H1 (cell line): ENCODE results near the gene ERICH2. TPM values are rescaled to one million over a fixed set of nuclear protein-coding genes. Genes with fewer than 3 reads are reported as not detected.

Source experiments
- CTCF ChIA-PET: fragments of 300-600 bp; sonication (Branson Sonifier 250); formaldehyde crosslinking; loops from one replicate; lab custom pipeline; 2021; ENCODE audit not compliant: partially characterized antibody; lab: Charles Lee
- POLR2A ChIA-PET: fragments of 300-600 bp; sonication (Branson Sonifier 250); formaldehyde crosslinking; loops from one replicate; lab custom pipeline; 2021; ENCODE audit warnings: inconsistent platforms; ENCODE audit not compliant: partially characterized antibody; lab: Charles Lee
- DNase-seq, 2 experiments: peaks; one replicate each; pipeline versions ENCODE4 v3.0.0 to v3.0.0-alpha.2; 2010 to 2022; ENCODE audit warnings: low spot score in 2 of 2, low read depth in 1 of 2, mixed read lengths in 1 of 2
- FAIRE-seq: peaks from 2 replicates; lab custom pipeline; 2011; peaks lifted over from hg19 to GRCh38; lab: Jason Lieb, UNC
- H2AFZ ChIP-seq: 2 replicates; pipeline ENCODE4 v1.8.1; 2012; ENCODE audit warnings: low read length, inconsistent platforms
- H2AK5ac ChIP-seq: 2 replicates; pipeline ENCODE4 v1.6.1; 2013; ENCODE audit warnings: low read depth, low read length
- H2BK120ac ChIP-seq: replicated peaks from 2 replicates; pipeline ENCODE3; 2013; ENCODE audit warnings: low read depth, low read length, inconsistent platforms
- H2BK12ac ChIP-seq: 2 replicates; pipeline ENCODE4 v1.6.1; 2013; ENCODE audit warnings: low read depth, low read length
- H2BK15ac ChIP-seq: 2 replicates; pipeline ENCODE4 v1.6.1; 2013; ENCODE audit warnings: low read length
- H2BK20ac ChIP-seq: 2 replicates; pipeline ENCODE4 v1.6.1; 2013; ENCODE audit warnings: low read length
- H2BK5ac ChIP-seq: 2 replicates; pipeline ENCODE4 v1.6.1; 2013; ENCODE audit warnings: low read depth, low read length
- H3K14ac ChIP-seq: 2 replicates; pipeline ENCODE4 v1.6.1; 2013; ENCODE audit warnings: inconsistent platforms; ENCODE audit not compliant: insufficient read length
- H3K18ac ChIP-seq: 2 replicates; pipeline ENCODE4 v1.6.1; 2013; ENCODE audit warnings: low read length; ENCODE audit errors: extremely low read depth
- H3K23ac ChIP-seq: 2 replicates; pipeline ENCODE4 v1.6.1; 2013; ENCODE audit warnings: inconsistent platforms; ENCODE audit not compliant: insufficient read length
- H3K23me2 ChIP-seq: 2 replicates; pipeline ENCODE4 v1.6.1; 2013; ENCODE audit warnings: low read depth, low read length
- H3K27ac ChIP-seq: 2 replicates; pipeline ENCODE4 v1.6.1; 2011; ENCODE audit warnings: low read depth, low read length, inconsistent platforms
- H3K27me3 ChIP-seq, 4 experiments: replicated peaks in 1 of 4; 1 replicate in 1 of 4; 2 replicates in 3 of 4; pipeline versions ENCODE4 v1.6.1 to v1.8.1; 2011 to 2013; ENCODE audit warnings: low read length in 3 of 4, mild to moderate bottlenecking in 3 of 4, inconsistent platforms in 2 of 4, mixed read lengths in 2 of 4, moderate library complexity in 1 of 4; ENCODE audit not compliant: control insufficient read depth in 3 of 4, insufficient read depth in 3 of 4; ENCODE audit errors: extremely low read depth in 1 of 4
- H3K36me3 ChIP-seq, 4 experiments: 2 replicates each; pipeline versions ENCODE4 v1.6.1 to v1.8.1; 2011 to 2013; ENCODE audit warnings: mild to moderate bottlenecking in 4 of 4, low read length in 3 of 4, moderate library complexity in 2 of 4, control low read depth in 1 of 4, inconsistent platforms in 1 of 4; ENCODE audit not compliant: insufficient read depth in 4 of 4, control insufficient read depth in 2 of 4
- H3K4ac ChIP-seq: replicated peaks from 2 replicates; pipeline ENCODE3; 2013; ENCODE audit warnings: low read length, low read depth, mixed read lengths, inconsistent platforms; ENCODE audit not compliant: insufficient read length
- H3K4me1 ChIP-seq, 4 experiments: replicated peaks in 1 of 4; 1 replicate in 1 of 4; 2 replicates in 3 of 4; pipeline versions ENCODE4 v1.6.1 to v1.8.1; 2011 to 2013; ENCODE audit warnings: low read length in 3 of 4, inconsistent platforms in 2 of 4, mixed read lengths in 1 of 4; ENCODE audit not compliant: insufficient read depth in 4 of 4, control insufficient read depth in 3 of 4
- H3K4me2 ChIP-seq, 2 experiments: 2 replicates each; pipeline versions ENCODE4 v1.6.1 to v1.8.1; 2011 to 2013; ENCODE audit warnings: low read depth in 2 of 2, low read length in 2 of 2, control low read depth in 1 of 2, inconsistent platforms in 1 of 2, mild to moderate bottlenecking in 1 of 2; ENCODE audit not compliant: insufficient read depth in 1 of 2
- H3K4me3 ChIP-seq, 4 experiments: fragments of 200-600, 300-600 bp in 1 of 4; sonication (generic), shearing (Covaris generic), sonication (Bioruptor Twin) in 1 of 4; 2 replicates each; pipeline versions ENCODE4 v1.5.1 to v1.8.1; 2011 to 2016; ENCODE audit warnings: low read length in 4 of 4, low read depth in 3 of 4, control low read depth in 2 of 4, inconsistent platforms in 2 of 4, mild to moderate bottlenecking in 2 of 4, mixed read lengths in 1 of 4, moderate library complexity in 1 of 4; ENCODE audit not compliant: insufficient read depth in 2 of 4; ENCODE audit errors: extremely low read depth in 1 of 4
- H3K56ac ChIP-seq: replicated peaks from 2 replicates; pipeline ENCODE3; 2013; ENCODE audit warnings: low read depth, mild to moderate bottlenecking, mixed read lengths, low read length, inconsistent platforms; ENCODE audit not compliant: insufficient read length
- H3K79me1 ChIP-seq: 2 replicates; pipeline ENCODE4 v1.6.1; 2013; ENCODE audit warnings: low read depth, low read length, control low read depth
- H3K79me2 ChIP-seq, 2 experiments: 2 replicates each; pipeline versions ENCODE4 v1.6.1 to v1.8.1; 2012 to 2013; ENCODE audit warnings: low read length in 2 of 2, mild to moderate bottlenecking in 2 of 2, inconsistent platforms in 1 of 2; ENCODE audit not compliant: insufficient read depth in 2 of 2, control insufficient read depth in 1 of 2
- H3K9ac ChIP-seq, 4 experiments: replicated peaks in 1 of 4; 1 replicate in 1 of 4; 2 replicates in 3 of 4; pipeline versions ENCODE4 v1.6.1 to v1.8.1; 2011 to 2013; ENCODE audit warnings: low read depth in 3 of 4, low read length in 3 of 4, control low read depth in 2 of 4, mild to moderate bottlenecking in 2 of 4, moderate library complexity in 2 of 4, inconsistent platforms in 1 of 4; ENCODE audit errors: extremely low read depth in 1 of 4
- H3K9me3 ChIP-seq, 2 experiments: 2 replicates each; pipeline versions ENCODE4 v1.6.1 to v1.8.1; 2012 to 2013; ENCODE audit warnings: mild to moderate bottlenecking in 2 of 2, moderate library complexity in 2 of 2, control low read depth in 1 of 2, inconsistent platforms in 1 of 2, low read depth in 1 of 2, low read length in 1 of 2, mixed read lengths in 1 of 2; ENCODE audit not compliant: insufficient read depth in 2 of 2
- H4K20me1 ChIP-seq, 2 experiments: replicated peaks in 1 of 2; 2 replicates each; pipeline versions ENCODE3 to v1.8.1; 2011 to 2013; ENCODE audit warnings: inconsistent platforms in 2 of 2, low read length in 2 of 2, mild to moderate bottlenecking in 1 of 2; ENCODE audit not compliant: insufficient read depth in 2 of 2, control insufficient read depth in 1 of 2
- H4K5ac ChIP-seq: 2 replicates; pipeline ENCODE4 v1.6.1; 2013; ENCODE audit warnings: low read length, low read depth, mixed read lengths, inconsistent platforms; ENCODE audit not compliant: insufficient read length
- H4K8ac ChIP-seq: 2 replicates; pipeline ENCODE4 v1.8.0; 2013; ENCODE audit warnings: mild to moderate bottlenecking, moderate library complexity, low read length, inconsistent platforms; ENCODE audit not compliant: insufficient read depth; ENCODE audit errors: extremely low read depth
- H4K91ac ChIP-seq: replicated peaks from 2 replicates; pipeline ENCODE3; 2013; ENCODE audit warnings: low read length, mixed read lengths, inconsistent platforms; ENCODE audit not compliant: insufficient read length
- BACH1 ChIP-seq: IDR thresholded peaks from 2 replicates; pipeline ENCODE4 v1.6.1; 2012; ENCODE audit warnings: low read length, improper control_type of control experiment
- BRCA1 ChIP-seq: IDR thresholded peaks from 2 replicates; pipeline ENCODE4 v1.6.1; 2012; ENCODE audit warnings: low read depth, low read length, improper control_type of control experiment
- CBX5 ChIP-seq: fragments of 300-800, 300-1000 bp; sonication (generic); IDR thresholded peaks from 2 replicates; pipeline ENCODE4 v1.7.1; 2016; ENCODE audit warnings: antibody characterized with exemption, low read length, low read depth
- EZH2 ChIP-seq: fragments of 200-600 bp; sonication (generic); IDR thresholded peaks from 2 replicates; pipeline ENCODE4 v1.7.1; 2012; ENCODE audit warnings: low read depth, mild to moderate bottlenecking, moderate library complexity, low read length, inconsistent platforms; ENCODE audit not compliant: severe bottlenecking
- JUN ChIP-seq: IDR thresholded peaks from 2 replicates; pipeline ENCODE4 v1.6.1; 2011; ENCODE audit warnings: low read depth, mild to moderate bottlenecking, improper control_type of control experiment, low read length
- KDM5A ChIP-seq: fragments of 200-600 bp; IDR thresholded peaks from 2 replicates; pipeline ENCODE4 v1.7.1; 2012; ENCODE audit warnings: mild to moderate bottlenecking, low read length, inconsistent platforms, mixed read lengths
- NANOG ChIP-seq: IDR thresholded peaks from 2 replicates; pipeline ENCODE4 v1.6.1; 2011; ENCODE audit warnings: low read length, low read depth, mild to moderate bottlenecking, inconsistent platforms; ENCODE audit not compliant: insufficient read depth, poor library complexity, severe bottlenecking
- TAF7 ChIP-seq: optimal IDR thresholded peaks from 2 replicates; pipeline ENCODE3; 2011; ENCODE audit warnings: low read depth, mild to moderate bottlenecking, inconsistent platforms, low read length, moderate library complexity, borderline replicate concordance
- WGBS, 2 experiments: shearing (Covaris generic) in 1 of 2; methylation state at CpG; one replicate each; pipeline versions ENCODE4 v1.1.6 to v1.1.7; 2013 to 2015; ENCODE audit warnings: low lambda C conversion rate in 2 of 2, mixed read lengths in 2 of 2, inconsistent platforms in 1 of 2, low coverage in 1 of 2, missing lambda C conversion rate in 1 of 2; ENCODE audit not compliant: insufficient replicate concordance in 2 of 2, insufficient coverage in 1 of 2, insufficient read length in 1 of 2; ENCODE audit errors: extremely low coverage in 1 of 2, missing lambda C conversion rate in 1 of 2; 5-methylcytosine and 5-hydroxymethylcytosine counted together
- polyA plus RNA-seq, 7 experiments: library from polyadenylated mRNA; depleted of rRNA in 3 of 7; stranded (reverse) in 5 of 7; unstranded in 2 of 7; fragments of >200 nt in 5 of 7; fragments of 200-250 nt in 2 of 7; gene quantifications; 1 replicate in 5 of 7; 2 replicates in 1 of 7; 4 replicates in 1 of 7; pipeline versions ENCODE4 v1.2.1 to v1.2.3, GENCODE V29; 2011 to 2013; ENCODE audit warnings: missing spikeins in 2 of 7, mixed read lengths in 2 of 7
- total RNA-seq: library from RNA; stranded (reverse); fragmentation: NEBNext Ultra II Directional; extraction: Animal tissue kit (Norgen Biotek cat#: 25700); gene quantifications from 2 replicates; pipeline ENCODE4 v1.2.1, GENCODE V29; 2021

The ERICH2 gene
- total and polyA plus RNA-seq, 2 of the 8 experiments (the other 6 are each of a cell fraction or from before 2014, with no cell fraction given) = 0.20 to 2.1 TPM

GRCh38 chr2:170733798-170734600, 36.2 kb upstream of the ERICH2 start:
- Histone ChIP-seq H2BK5ac (no peak overlapping the region), H3K18ac (no peak overlapping the region), H2BK15ac (no peak overlapping the region), H4K91ac (no peak overlapping the region), H3K4me1 (no peaks in the 10 kb centered on the region), H4K5ac (no peak overlapping the region), H4K20me1 (no peaks in the 10 kb centered on the region), H3K4me3 (no peak overlapping the region), H3K23ac (no peak overlapping the region), H3K79me2 (no peaks in the 10 kb centered on the region), H2AFZ (no peak overlapping the region), H3K36me3 (no peaks in the 10 kb centered on the region), H3K27me3 (no peaks in the 10 kb centered on the region), H4K8ac (no peak overlapping the region), H3K79me1 (no peaks in the 10 kb centered on the region), H3K56ac (no peak overlapping the region), H3K23me2 (no peaks in the 10 kb centered on the region; the same call in 1 of the 2 replicates), H3K9ac (no peak overlapping the region), H3K14ac (no peak overlapping the region), H2AK5ac (no peak overlapping the region), H3K9me3 (no peaks in the 10 kb centered on the region), H2BK120ac (no peak overlapping the region), H2BK20ac (no peak overlapping the region), H3K4me2 (no peak overlapping the region), H3K4ac (no peak overlapping the region), H3K27ac (no peak overlapping the region), H2BK12ac (no peak overlapping the region)
- TF ChIP-seq KDM5A (no peak), BRCA1 (no peak), TAF7 (no peak), JUN (no peak), NANOG (no peak), BACH1 (no peak), CBX5 (no peak), EZH2 (no peak)
- CTCF ChIA-PET = interaction anchor here (1.3 to 1.4 kb wide), 2 partner anchors 16 to 80 kb away, joined by 3 to 5 read pairs; no protein-coding TSS in a partner anchor
- FAIRE-seq (no peak), DNase-seq (no peak)
- POLR2A ChIA-PET = no interaction called here
- WGBS, 2 experiments = 0% methylated on average over 1 of the region's 1 CpG; no CpG with 5 or more reads in 1 of the 2 experiments
